RWPE1 (cell line): ENCODE results near the gene SLC25A36.
A peak's percentile ranks its signal among the peaks of the same experiment; 100 is the strongest.
"Not testable (repeated sequence)": the region's sequence is repeated elsewhere in the genome, so short reads cannot be mapped to it uniquely, and the experiment has no call there.

Experiments used
- CTCF ChIA-PET: fragments of 350-600 bp; sonication (Branson Sonifier 250); formaldehyde crosslinking; extraction: SDS; loops from one replicate; lab custom pipeline; 2021; lab: Yijun Ruan, JAX
- POLR2A ChIA-PET: fragments of 400-600 bp; formaldehyde crosslinking; extraction: SDS; loops from one replicate; lab custom pipeline; 2020; ENCODE audit warnings: antibody characterized with exemption; ENCODE audit not compliant: low non-redundant PET; lab: Yijun Ruan, JAX
- DNase-seq: peaks from one replicate; pipeline ENCODE4 v3.0.0; 2012; ENCODE audit warnings: low spot score
- H3K27ac ChIP-seq: fragments of 450-650 bp; 2 replicates; pipeline ENCODE4 v1.5.1; 2017
- CTCF ChIP-seq: fragments of 450-650 bp; conservative IDR thresholded peaks from 2 replicates; pipeline ENCODE4 v1.5.1; 2017; ENCODE audit warnings: low read depth, mild to moderate bottlenecking

SLC25A36 gene

GRCh38 chr3:140950144-140950543 lies 8.5 kb downstream of the SLC25A36 start:
- CTCF ChIA-PET, result no interaction called here
- DNase-seq, result no peak
- POLR2A ChIA-PET, result no interaction called here

GRCh38 chr3:140950863-140951262 lies 9.2 kb downstream of the SLC25A36 start:
- ChIA-PET POLR2A (no interaction called here), CTCF (no interaction called here)
- no peak for DNase-seq
- H3K27ac ChIP-seq, result no peak overlapping the region
- no peak for TF ChIP-seq CTCF

More at GRCh38 chr3:140950144-140950543, 8.5 kb downstream of the SLC25A36 start:
- no peak overlapping the region for H3K27ac ChIP-seq
- TF ChIP-seq CTCF, result no peak

- H3K27ac ChIP-seq, CTCF ChIA-PET, POLR2A ChIA-PET, DNase-seq: not testable (repeated sequence)
Observed at GRCh38 chr3:140951750-140952149, 10.1 kb downstream of the SLC25A36 start.

GRCh38 chr3:140953028-140953960 lies 11.7 kb downstream of the SLC25A36 start:
- TF ChIP-seq CTCF, result no peak
- ChIA-PET POLR2A (interaction anchor here (0.9 kb wide), 1 partner anchor 9 kb away, joined by 3 read pairs; no protein-coding TSS in a partner anchor), CTCF (interaction anchor here (0.6 to 1.3 kb wide), 3 partner anchors 30 to 700 kb away, joined by 3 to 6 read pairs (median 4); no protein-coding TSS in a partner anchor)
- no peak overlapping the region for H3K27ac ChIP-seq
- peak; percentile 14 for DNase-seq

- ChIA-PET CTCF (interaction anchor here (1.3 kb wide), 1 partner anchor 31 kb away, joined by 4 read pairs; no protein-coding TSS in a partner anchor), POLR2A (no interaction called here)
- DNase-seq, result no peak
- TF ChIP-seq CTCF, result no peak
- H3K27ac ChIP-seq, result no peak overlapping the region
Observed at GRCh38 chr3:140954576-140954975, 12.9 kb downstream of the SLC25A36 start.

GRCh38 chr3:140955645-140956044 lies 14.0 kb downstream of the SLC25A36 start:
- POLR2A ChIA-PET, result no interaction called here
- no peak for DNase-seq

More at GRCh38 chr3:140955645-140956044, 14.0 kb downstream of the SLC25A36 start:
- CTCF ChIA-PET, result no interaction called here
- TF ChIP-seq CTCF, result no peak
- H3K27ac ChIP-seq, result no peak overlapping the region
